ENCODE data around the gene FASTKD1. TPM values are rescaled to one million over a fixed set of nuclear protein-coding genes. Genes with fewer than 3 reads are reported as not detected.
"Not testable (repeated sequence)": the region's sequence is repeated elsewhere in the genome, so short reads cannot be mapped to it uniquely, and the experiment has no call there.

Gene FASTKD1
- total and polyA plus RNA-seq, 3 donors from 2014 or later = 24.8 to 40.2 (median 31.2) TPM

DNA sequence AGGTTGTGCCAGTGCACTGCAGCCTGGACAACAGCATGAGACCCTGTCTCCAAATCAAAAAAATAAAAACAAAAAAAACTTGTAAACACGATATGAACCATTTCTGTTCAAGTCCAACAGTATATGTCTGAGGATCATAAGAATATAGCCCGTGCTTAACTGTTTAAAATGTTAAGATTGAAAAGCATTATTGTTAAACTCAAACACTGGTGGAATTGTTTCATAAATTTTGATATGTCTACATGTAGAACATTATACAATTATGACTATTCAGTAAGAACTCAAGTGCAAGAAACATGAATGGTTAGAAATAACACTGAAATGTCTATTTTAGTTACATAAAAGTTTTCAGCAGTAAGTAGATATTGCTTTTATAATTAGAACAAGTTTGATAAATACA, 40.2 kb upstream of the FASTKD1 start:
- intact Hi-C loops (cut with DNase I; ENCODE audit: low total_unique reads) = no loop called here
- TF ChIP-seq, protein P1, sequence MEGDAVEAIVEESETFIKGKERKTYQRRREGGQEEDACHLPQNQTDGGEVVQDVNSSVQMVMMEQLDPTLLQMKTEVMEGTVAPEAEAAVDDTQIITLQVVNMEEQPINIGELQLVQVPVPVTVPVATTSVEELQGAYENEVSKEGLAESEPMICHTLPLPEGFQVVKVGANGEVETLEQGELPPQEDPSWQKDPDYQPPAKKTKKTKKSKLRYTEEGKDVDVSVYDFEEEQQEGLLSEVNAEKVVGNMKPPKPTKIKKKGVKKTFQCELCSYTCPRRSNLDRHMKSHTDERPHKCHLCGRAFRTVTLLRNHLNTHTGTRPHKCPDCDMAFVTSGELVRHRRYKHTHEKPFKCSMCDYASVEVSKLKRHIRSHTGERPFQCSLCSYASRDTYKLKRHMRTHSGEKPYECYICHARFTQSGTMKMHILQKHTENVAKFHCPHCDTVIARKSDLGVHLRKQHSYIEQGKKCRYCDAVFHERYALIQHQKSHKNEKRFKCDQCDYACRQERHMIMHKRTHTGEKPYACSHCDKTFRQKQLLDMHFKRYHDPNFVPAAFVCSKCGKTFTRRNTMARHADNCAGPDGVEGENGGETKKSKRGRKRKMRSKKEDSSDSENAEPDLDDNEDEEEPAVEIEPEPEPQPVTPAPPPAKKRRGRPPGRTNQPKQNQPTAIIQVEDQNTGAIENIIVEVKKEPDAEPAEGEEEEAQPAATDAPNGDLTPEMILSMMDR (IDR thresholded peaks at IDR 0.05) = no peak
- TF ChIP-seq POLR2A (IDR thresholded peaks at IDR 0.05) = no peak
- WGBS, 2 donors = 70 to 87% methylated on average over 2 of the region's 2 CpGs
- Histone ChIP-seq H3K4me1 (no peaks in the 10 kb centered on the region), H3K27ac (no peak overlapping the region), H3K36me3 (ENCODE audit: low read depth, missing control alignments) (no peaks in the 10 kb centered on the region), H3K9me3 (no peaks in the 10 kb centered on the region), H3K27me3 (no peaks in the 10 kb centered on the region), H3K4me3 (no peak overlapping the region)
- no peak for DNase-seq

DNA sequence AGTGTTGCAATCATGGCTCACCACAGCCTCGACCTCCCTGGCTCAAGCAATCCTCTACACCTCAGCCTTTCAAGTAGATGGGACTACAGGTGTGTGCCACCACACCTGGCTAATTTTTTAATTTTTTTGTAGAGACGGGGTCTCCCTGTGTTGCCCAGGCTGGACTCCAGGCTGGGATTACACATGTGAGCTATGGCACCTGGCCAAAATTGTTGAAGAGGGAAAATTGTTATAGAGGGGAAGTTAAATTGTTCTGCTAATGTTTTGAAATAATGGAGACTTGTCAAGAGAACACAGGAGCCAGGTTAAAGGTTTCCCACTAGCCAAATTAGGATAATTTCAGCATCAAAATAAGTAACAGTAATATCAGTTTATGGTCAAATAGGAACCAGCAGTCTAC, 35.6 kb upstream of the FASTKD1 start:
- no peak overlapping the region for H3K27ac ChIP-seq
- no peak overlapping the region for H3K4me3 ChIP-seq
- H3K27me3 ChIP-seq = no peaks in the 10 kb centered on the region
- intact Hi-C loops (cut with DNase I; ENCODE audit: low total_unique reads) = no loop called here
- no peaks in the 10 kb centered on the region for H3K4me1 ChIP-seq
- DNase-seq = no peak
- WGBS, 2 donors = 89 to 96% methylated on average over 2 of the region's 2 CpGs
- no peak for TF ChIP-seq POLR2A (IDR thresholded peaks at IDR 0.05)
- TF ChIP-seq, protein P1 (IDR thresholded peaks at IDR 0.05) = no peak
- H3K36me3 ChIP-seq (ENCODE audit: low read depth, missing control alignments) = no peaks in the 10 kb centered on the region
- H3K9me3 ChIP-seq = no peaks in the 10 kb centered on the region

DNA sequence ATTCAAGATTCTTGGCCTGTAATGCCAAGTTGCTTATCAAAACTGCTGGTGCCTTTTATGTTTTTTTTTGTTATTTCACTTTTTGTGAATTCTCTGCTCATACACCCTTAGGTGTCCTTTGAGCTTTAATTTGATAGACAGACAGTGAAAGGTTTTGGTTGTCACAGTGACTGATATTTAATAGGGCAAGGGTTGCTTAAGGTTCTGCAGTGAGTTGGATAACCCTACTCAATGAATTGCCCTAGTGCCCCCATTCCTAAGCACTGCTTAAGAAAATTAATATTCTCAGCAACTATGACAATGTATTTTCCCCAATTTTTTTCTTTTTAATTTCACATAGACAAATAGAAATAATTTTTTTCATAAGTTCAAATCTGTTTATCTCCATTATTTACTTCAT, 25.9 kb upstream of the FASTKD1 start:
- no peak overlapping the region for H3K27ac ChIP-seq
- no peak for TF ChIP-seq POLR2A (IDR thresholded peaks at IDR 0.05)
- TF ChIP-seq, protein P1 (IDR thresholded peaks at IDR 0.05) = no peak
- no peaks in the 10 kb centered on the region for H3K4me1 ChIP-seq
- no peak for DNase-seq
- intact Hi-C loops (cut with DNase I; ENCODE audit: low total_unique reads) = no loop called here
- H3K9me3 ChIP-seq = no peaks in the 10 kb centered on the region
- no peak overlapping the region for H3K4me3 ChIP-seq
- no peaks in the 10 kb centered on the region for H3K27me3 ChIP-seq
- no peaks in the 10 kb centered on the region for H3K36me3 ChIP-seq (ENCODE audit: low read depth, missing control alignments)

DNA sequence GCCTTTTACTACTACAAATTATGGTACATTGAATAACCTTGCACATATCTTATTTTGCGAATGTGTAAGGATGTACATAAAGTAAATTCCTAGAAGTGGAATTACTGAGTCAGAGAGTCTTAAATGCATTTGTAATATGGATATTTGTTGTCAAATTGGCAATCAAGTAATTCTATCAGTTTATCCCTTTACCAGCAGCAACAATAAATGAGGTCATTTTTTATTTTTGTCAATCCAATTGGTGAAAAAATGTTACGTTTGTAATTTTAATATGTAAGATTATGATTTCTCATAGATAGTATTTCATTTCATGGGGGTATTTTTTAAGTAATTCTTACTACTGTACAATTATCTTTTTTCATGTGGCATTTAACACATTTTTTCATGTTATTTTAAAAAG, 25.3 kb upstream of the FASTKD1 start:
- Histone ChIP-seq H3K27ac (no peak overlapping the region), H3K27me3 (no peaks in the 10 kb centered on the region), H3K36me3 (ENCODE audit: low read depth, missing control alignments) (no peaks in the 10 kb centered on the region), H3K9me3 (no peaks in the 10 kb centered on the region), H3K4me1 (no peaks in the 10 kb centered on the region), H3K4me3 (no peak overlapping the region)
- no peak for TF ChIP-seq POLR2A (IDR thresholded peaks at IDR 0.05)
- TF ChIP-seq, protein P1 (IDR thresholded peaks at IDR 0.05) = no peak
- intact Hi-C loops (cut with DNase I; ENCODE audit: low total_unique reads) = no loop called here
- WGBS, 2 donors = 88 to 94% methylated on average over 2 of the region's 2 CpGs
- DNase-seq = no peak

DNA sequence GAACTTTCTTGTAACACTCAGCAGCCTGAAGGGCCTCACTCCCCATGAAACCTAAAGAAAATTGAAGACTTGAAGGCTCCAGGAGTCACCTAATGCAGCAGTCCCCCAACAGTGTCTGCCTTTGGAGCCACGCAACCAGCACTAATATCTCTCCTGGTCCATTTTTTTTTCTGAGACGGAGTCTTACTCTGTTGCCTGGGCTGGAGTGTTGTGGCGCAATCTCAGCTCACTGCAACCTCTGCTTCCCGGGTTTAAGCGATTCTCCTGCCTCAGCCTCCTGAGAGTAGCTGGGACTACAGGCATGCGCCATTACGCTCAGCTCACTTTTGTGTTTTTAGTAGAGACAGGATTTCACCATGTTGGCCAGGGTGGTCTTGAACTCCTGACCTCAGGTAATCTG, 22.9 kb upstream of the FASTKD1 start:
- H3K27ac ChIP-seq; DNase-seq; H3K36me3 ChIP-seq (ENCODE audit: low read depth, missing control alignments); intact Hi-C loops (cut with DNase I; ENCODE audit: low total_unique reads); H3K9me3 ChIP-seq; H3K27me3 ChIP-seq; H3K4me1 ChIP-seq; H3K4me3 ChIP-seq: not testable (repeated sequence)
- 74 to 95% methylated on average over 7 of the region's 7 CpGs for WGBS, 2 donors

All from testis (tissue), 3 donors.